EH (cell line): ENCODE results near the gene YJEFN3.

ENCODE experiments used
- DNase-seq: peaks from one replicate; pipeline ENCODE4 v3.0.0-alpha.2; 2015; ENCODE audit warnings: low read depth

Gene YJEFN3

GRCh38 chr19:19554074-19555023, 25.6 kb downstream of the YJEFN3 start:
- DNase-seq = peak; percentile 57

- no peak for DNase-seq
Measured at GRCh38 chr19:19558055-19558454, 29.3 kb downstream of the YJEFN3 start.

GRCh38 chr19:19558636-19559035, 29.9 kb downstream of the YJEFN3 start:
- no peak for DNase-seq

- no peak for DNase-seq
Measured at GRCh38 chr19:19559931-19560330, 31.2 kb downstream of the YJEFN3 start.

GRCh38 chr19:19561946-19562664, 33.4 kb downstream of the YJEFN3 start:
- no peak for DNase-seq

- DNase-seq = no peak
Measured at GRCh38 chr19:19562665-19563347, 34.1 kb downstream of the YJEFN3 start.

GRCh38 chr19:19563348-19563848, 34.7 kb downstream of the YJEFN3 start:
- DNase-seq = no peak

GRCh38 chr19:19566306-19566705, 37.6 kb downstream of the YJEFN3 start:
- peak; percentile 75 for DNase-seq

- DNase-seq = no peak
Measured at GRCh38 chr19:19567391-19567790, 38.7 kb downstream of the YJEFN3 start.

- peak; percentile 81 for DNase-seq
Measured at GRCh38 chr19:19568802-19569756, 40.4 kb downstream of the YJEFN3 start.

GRCh38 chr19:19570571-19570970, 41.9 kb downstream of the YJEFN3 start:
- no peak for DNase-seq

- DNase-seq = no peak
Measured at GRCh38 chr19:19571071-19571786, 42.5 kb downstream of the YJEFN3 start.

- DNase-seq = no peak
Measured at GRCh38 chr19:19575411-19575810, 46.7 kb downstream of the YJEFN3 start.

GRCh38 chr19:19578252-19578651, 49.5 kb downstream of the YJEFN3 start:
- no peak for DNase-seq

GRCh38 chr19:19579533-19580361, 51.0 kb downstream of the YJEFN3 start:
- DNase-seq = no peak

GRCh38 chr19:19580418-19580817, 51.7 kb downstream of the YJEFN3 start:
- no peak for DNase-seq

- DNase-seq = no peak
Measured at GRCh38 chr19:19581391-19581790, 52.7 kb downstream of the YJEFN3 start.

- no peak for DNase-seq
Measured at GRCh38 chr19:19582471-19582870, 53.8 kb downstream of the YJEFN3 start.

GRCh38 chr19:19584356-19584755, 55.6 kb downstream of the YJEFN3 start:
- DNase-seq = no peak
